IMR-90 (cell line): ENCODE measurements around the gene AKAP12. TPM values are rescaled to one million over a fixed set of nuclear protein-coding genes. Genes with fewer than 3 reads are reported as not detected.

ENCODE experiments used
- ATAC-seq: fragments of 200-7000 bp; cut with Tn5 transposase; 2 replicates; pipeline ENCODE4 v1.9.1; 2020; ENCODE audit warnings: low read depth, mild to moderate bottlenecking, moderate library complexity
- BruUV-seq: library from RNA; stranded (reverse); fragments of 400-500 nt; replicated peaks from 2 replicates; lab custom pipeline; 2021; lab: Mats Ljungman, UMichigan
- CTCF ChIA-PET: fragments of 300-600 bp; formaldehyde crosslinking; extraction: SDS; loops from one replicate; lab custom pipeline; 2021; ENCODE audit warnings: antibody characterized with exemption; lab: Yijun Ruan, JAX
- POLR2A ChIA-PET: fragments of 300-600 bp; sonication (Branson Sonifier 250); formaldehyde crosslinking; loops from one replicate; lab custom pipeline; 2022; ENCODE audit warnings: antibody characterized with exemption; ENCODE audit not compliant: unreplicated experiment; lab: Charles Lee
- DNase-seq: peaks from one replicate; pipeline ENCODE4 v3.0.0; 2013
- H2AFZ ChIP-seq: replicated peaks from 2 replicates; pipeline ENCODE3; 2013; ENCODE audit warnings: low read length, mild to moderate bottlenecking; ENCODE audit not compliant: poor library complexity
- H2AK5ac ChIP-seq: 2 replicates; pipeline ENCODE4 v1.6.1; 2013; ENCODE audit warnings: low read depth, low read length, inconsistent platforms
- H2AK9ac ChIP-seq: replicated peaks from 2 replicates; pipeline ENCODE3; 2013; ENCODE audit warnings: mild to moderate bottlenecking, low read depth, low read length, moderate library complexity; ENCODE audit not compliant: poor library complexity
- H2BK120ac ChIP-seq: 2 replicates; pipeline ENCODE4 v1.6.1; 2013; ENCODE audit warnings: low read depth, low read length, inconsistent platforms
- H2BK15ac ChIP-seq: 3 replicates; pipeline ENCODE4 v1.6.1; 2013; ENCODE audit warnings: low read depth, low read length, inconsistent platforms
- H2BK20ac ChIP-seq: 2 replicates; pipeline ENCODE4 v1.6.1; 2013; ENCODE audit warnings: low read depth, mild to moderate bottlenecking, inconsistent platforms, low read length, moderate library complexity
- H2BK5ac ChIP-seq: 2 replicates; pipeline ENCODE4 v1.6.1; 2013; ENCODE audit warnings: mild to moderate bottlenecking, low read depth, low read length, inconsistent platforms; ENCODE audit not compliant: poor library complexity, severe bottlenecking
- H3K14ac ChIP-seq: replicated peaks from 2 replicates; pipeline ENCODE4 v1.6.1; 2013; ENCODE audit warnings: low read depth, low read length, inconsistent platforms
- H3K18ac ChIP-seq: 2 replicates; pipeline ENCODE4 v1.6.1; 2013; ENCODE audit warnings: low read depth, low read length, control low read depth
- H3K23ac ChIP-seq: 2 replicates; pipeline ENCODE4 v1.6.1; 2013; ENCODE audit warnings: low read depth, low read length, inconsistent platforms
- H3K27ac ChIP-seq: 2 replicates; pipeline ENCODE4 v1.5.1; 2013; ENCODE audit warnings: mild to moderate bottlenecking, control low read depth, low read length; ENCODE audit not compliant: insufficient read depth
- H3K27me3 ChIP-seq: 2 replicates; pipeline ENCODE4 v1.6.1; 2013; ENCODE audit warnings: low read length; ENCODE audit not compliant: control insufficient read depth, insufficient read depth
- H3K36me3 ChIP-seq: 2 replicates; pipeline ENCODE4 v1.6.1; 2013; ENCODE audit warnings: low read length, mixed read lengths; ENCODE audit not compliant: control insufficient read depth, insufficient read depth
- H3K4ac ChIP-seq: 2 replicates; pipeline ENCODE4 v1.6.1; 2013; ENCODE audit warnings: low read depth, low read length, inconsistent platforms
- H3K4me1 ChIP-seq: 2 replicates; pipeline ENCODE4 v1.6.1; 2013; ENCODE audit warnings: low read length, mixed read lengths; ENCODE audit not compliant: control insufficient read depth, insufficient read depth
- H3K4me2 ChIP-seq: 2 replicates; pipeline ENCODE4 v1.6.1; 2013; ENCODE audit warnings: low read depth, mild to moderate bottlenecking, control low read depth, low read length, moderate library complexity
- H3K4me3 ChIP-seq: 2 replicates; pipeline ENCODE4 v1.5.1; 2013; ENCODE audit warnings: low read depth, mild to moderate bottlenecking, control low read depth, low read length, moderate library complexity; ENCODE audit not compliant: insufficient read depth
- H3K56ac ChIP-seq: 2 replicates; pipeline ENCODE4 v1.6.1; 2013; ENCODE audit warnings: low read length, inconsistent platforms; ENCODE audit not compliant: insufficient read depth; ENCODE audit errors: extremely low read depth
- H3K79me1 ChIP-seq, 2 experiments: 2 replicates each; pipeline ENCODE4 v1.6.1; 2013; ENCODE audit warnings: low read length in 2 of 2, inconsistent platforms in 1 of 2, low read depth in 1 of 2
- H3K9ac ChIP-seq: 2 replicates; pipeline ENCODE4 v1.6.1; 2013; ENCODE audit warnings: low read depth, low read length, control low read depth
- H3K9me1 ChIP-seq: 2 replicates; pipeline ENCODE4 v1.6.1; 2013; ENCODE audit warnings: low read length, inconsistent platforms; ENCODE audit not compliant: insufficient read depth
- H3K9me3 ChIP-seq: 2 replicates; pipeline ENCODE4 v1.6.1; 2013; ENCODE audit warnings: low read length; ENCODE audit not compliant: control insufficient read depth, insufficient read depth
- H4K20me1 ChIP-seq: 2 replicates; pipeline ENCODE4 v1.6.1; 2013; ENCODE audit warnings: low read length, inconsistent platforms; ENCODE audit not compliant: insufficient read depth
- H4K5ac ChIP-seq: 2 replicates; pipeline ENCODE4 v1.6.1; 2013; ENCODE audit warnings: mild to moderate bottlenecking, low read depth, low read length, control low read depth
- H4K8ac ChIP-seq, 2 experiments: 2 replicates each; pipeline ENCODE4 v1.6.1; 2013; ENCODE audit warnings: low read depth in 2 of 2, low read length in 2 of 2, control low read depth in 1 of 2, inconsistent platforms in 1 of 2
- H4K91ac ChIP-seq: 2 replicates; pipeline ENCODE4 v1.6.1; 2013; ENCODE audit warnings: low read depth, low read length, inconsistent platforms; ENCODE audit not compliant: insufficient read depth
- CEBPB ChIP-seq: IDR thresholded peaks from 2 replicates; pipeline ENCODE4 v1.6.1; 2012; ENCODE audit warnings: low read depth, low read length, improper control_type of control experiment
- CHD1 ChIP-seq: IDR thresholded peaks from 2 replicates; pipeline ENCODE4 v1.6.1; 2012; ENCODE audit warnings: low read depth, low read length, improper control_type of control experiment
- CTCF ChIP-seq: conservative IDR thresholded peaks from 2 replicates; pipeline ENCODE4 v1.5.1; 2012; ENCODE audit warnings: mild to moderate bottlenecking, low read depth, low read length, improper control_type of control experiment
- MAZ ChIP-seq: IDR thresholded peaks from 2 replicates; pipeline ENCODE4 v1.6.1; 2012; ENCODE audit warnings: low read depth, mild to moderate bottlenecking, low read length, improper control_type of control experiment, moderate library complexity, borderline replicate concordance
- MXI1 ChIP-seq: IDR thresholded peaks from 2 replicates; pipeline ENCODE4 v1.6.1; 2012; ENCODE audit warnings: low read depth, mild to moderate bottlenecking, low read length, moderate library complexity, borderline replicate concordance
- NFE2L2 ChIP-seq: fragments of 150-350 bp; IDR thresholded peaks from 2 replicates; pipeline ENCODE4 v1.6.1; 2016; ENCODE audit warnings: low read depth, mild to moderate bottlenecking, low read length
- RAD21 ChIP-seq: IDR thresholded peaks from 2 replicates; pipeline ENCODE4 v1.6.1; 2012; ENCODE audit warnings: low read length, improper control_type of control experiment
- RFX5 ChIP-seq: IDR thresholded peaks from 2 replicates; pipeline ENCODE4 v1.8.0; 2012; ENCODE audit warnings: low read depth, mild to moderate bottlenecking, low read length, moderate library complexity
- SMC3 ChIP-seq: fragments of 150-350 bp; IDR thresholded peaks from 2 replicates; pipeline ENCODE4 v1.6.1; 2016; ENCODE audit warnings: low read depth, mild to moderate bottlenecking, antibody characterized with exemption, low read length, moderate library complexity
- USF2 ChIP-seq: fragments of 150-350 bp; IDR thresholded peaks from 2 replicates; pipeline ENCODE4 v1.6.1; 2017; ENCODE audit warnings: mild to moderate bottlenecking, antibody characterized with exemption, low read length, low read depth
- WGBS, 2 experiments: methylation state at CpG; one replicate each; pipeline versions ENCODE4 v1.1.5 to v1.1.7; 2013; ENCODE audit warnings: missing lambda C conversion rate in 2 of 2; ENCODE audit not compliant: insufficient read length in 1 of 2; ENCODE audit errors: extremely low coverage in 2 of 2; 5-methylcytosine and 5-hydroxymethylcytosine counted together
- dilution Hi-C: fragments of 300-500 bp; cut with HindIII; formaldehyde crosslinking; loops from one replicate; pipeline ENCODE4 v1.14.3; 2018; ENCODE audit warnings: low sequenced_read_pairs; ENCODE audit not compliant: unreplicated experiment
- in situ Hi-C: fragments of 300-500 bp; cut with MboI; formaldehyde crosslinking; loops from 3 replicates; pipeline ENCODE4 v1.14.3; 2019; ENCODE audit warnings: low sequenced_read_pairs, inconsistent platforms, mixed read lengths
- intact Hi-C: fragments of 100-400 bp; cut with micrococcal nuclease; formaldehyde crosslinking; loops from 2 replicates; pipeline ENCODE4 v1.10.0; 2022
- polyA plus RNA-seq, 3 experiments: library from polyadenylated mRNA; depleted of rRNA; stranded (reverse); fragments of >200 nt; gene quantifications; 2 replicates each; pipeline ENCODE4 v1.2.3, GENCODE V29; 2012; ENCODE audit warnings: low replicate concordance in 1 of 3
- total RNA-seq: library from RNA; depleted of rRNA; stranded (reverse); fragments of >200 nt; gene quantifications from 2 replicates; pipeline ENCODE4 v1.2.3, GENCODE V29; 2012
- TF ChIP-seq, protein P1 (sequence below): fragments of 150-350 bp; IDR thresholded peaks from 2 replicates; pipeline ENCODE4 v1.6.1; 2016; ENCODE audit warnings: low read depth, mild to moderate bottlenecking, low read length, moderate library complexity, borderline replicate concordance

AKAP12 gene
- total and polyA plus RNA-seq, 2 of the 4 experiments (the other 2 are of a cell fraction): 56.0 to 118 TPM

GRCh38 chr6:151199991-151200390 is 39.8 kb upstream of the AKAP12 start:
- no CpG with 5 or more reads among the region's 1 CpG for WGBS, 2 experiments
- dilution Hi-C loops (no loop called here), in situ Hi-C loops (no loop called here), intact Hi-C loops (no loop called here)
- no peak overlapping the region for H4K5ac ChIP-seq
- no peak overlapping the region for H3K27ac ChIP-seq
- no peak overlapping the region for H3K4me2 ChIP-seq
- H3K9me3 ChIP-seq: peaks cover 2% of the 10 kb centered on the region; the same call in 1 of the 2 replicates
- H2BK20ac ChIP-seq: no peak overlapping the region
- TF ChIP-seq CHD1 (no peak), NFE2L2 (no peak), SMC3 (no peak), MAZ (no peak), RFX5 (no peak), USF2 (no peak), MXI1 (no peak), CTCF (no peak), CEBPB (no peak), RAD21 (no peak)
- TF ChIP-seq, protein P1, sequence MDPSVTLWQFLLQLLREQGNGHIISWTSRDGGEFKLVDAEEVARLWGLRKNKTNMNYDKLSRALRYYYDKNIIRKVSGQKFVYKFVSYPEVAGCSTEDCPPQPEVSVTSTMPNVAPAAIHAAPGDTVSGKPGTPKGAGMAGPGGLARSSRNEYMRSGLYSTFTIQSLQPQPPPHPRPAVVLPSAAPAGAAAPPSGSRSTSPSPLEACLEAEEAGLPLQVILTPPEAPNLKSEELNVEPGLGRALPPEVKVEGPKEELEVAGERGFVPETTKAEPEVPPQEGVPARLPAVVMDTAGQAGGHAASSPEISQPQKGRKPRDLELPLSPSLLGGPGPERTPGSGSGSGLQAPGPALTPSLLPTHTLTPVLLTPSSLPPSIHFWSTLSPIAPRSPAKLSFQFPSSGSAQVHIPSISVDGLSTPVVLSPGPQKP: no peak
- H3K36me3 ChIP-seq: no peaks in the 10 kb centered on the region
- no peak overlapping the region for H3K14ac ChIP-seq
- H2AK5ac ChIP-seq: no peak overlapping the region
- no peaks in the 10 kb centered on the region for H4K20me1 ChIP-seq
- CTCF ChIA-PET: interaction anchor here (0.8 kb wide), 1 partner anchor 185 kb away, joined by 4 read pairs; no protein-coding TSS in a partner anchor
- no peak overlapping the region for H2AFZ ChIP-seq
- H4K8ac ChIP-seq: no peak overlapping the region
- H3K4ac ChIP-seq: no peak overlapping the region
- H3K56ac ChIP-seq: no peak overlapping the region
- no peak overlapping the region for H2BK15ac ChIP-seq
- no peak overlapping the region for H2BK5ac ChIP-seq
- no peak for ATAC-seq
- peaks cover 7% of the 10 kb centered on the region; the same call in 1 of the 2 replicates for H3K4me1 ChIP-seq
- no peaks in the 10 kb centered on the region for H3K79me1 ChIP-seq
- no peak overlapping the region for H3K18ac ChIP-seq
- BruUV-seq: no TSS peak
- DNase-seq: no peak
- H3K27me3 ChIP-seq: no peaks in the 10 kb centered on the region; the same call in none of the 2 replicates
- POLR2A ChIA-PET: no interaction called here
- no peak overlapping the region for H3K23ac ChIP-seq
- no peak overlapping the region for H4K91ac ChIP-seq
- no peak overlapping the region for H2AK9ac ChIP-seq
- H3K4me3 ChIP-seq: no peak overlapping the region
- no peak overlapping the region for H2BK120ac ChIP-seq
- H3K9ac ChIP-seq: no peak overlapping the region
- no peaks in the 10 kb centered on the region for H3K9me1 ChIP-seq
